MCF 10A (cell line): ENCODE data around the gene NECTIN3. TPM values are rescaled to one million over a fixed set of nuclear protein-coding genes. Genes with fewer than 3 reads are reported as not detected.

Experiments
- BruUV-seq: library from RNA; stranded (reverse); fragments of 400-500 nt; replicated peaks from 2 replicates; lab custom pipeline; 2021; lab: Mats Ljungman, UMichigan
- CTCF ChIA-PET: fragments of 300-600 bp; sonication (Branson Sonifier 250); formaldehyde crosslinking; extraction: SDS; loops from one replicate; lab custom pipeline; 2021; ENCODE audit warnings: antibody characterized with exemption, inconsistent platforms; lab: Yijun Ruan, JAX
- POLR2A ChIA-PET: fragments of 300-600, 350-650 bp; sonication (Branson Sonifier 250); formaldehyde crosslinking; extraction: SDS; loops from one replicate; lab custom pipeline; 2020; ENCODE audit warnings: antibody characterized with exemption, inconsistent platforms; lab: Yijun Ruan, JAX
- DNase-seq: peaks from one replicate; pipeline ENCODE4 v3.0.0-alpha.2; 2018; ENCODE audit not compliant: unreplicated experiment
- H3K27ac Mint-ChIP-seq: one replicate; pipeline ENCODE4 v1.8.0; 2022; ENCODE audit warnings: mild to moderate bottlenecking, low read depth, mixed read lengths; ENCODE audit not compliant: unreplicated experiment
- H3K27me3 Mint-ChIP-seq: one replicate; pipeline ENCODE4 v1.8.0; 2022; ENCODE audit warnings: mixed read lengths; ENCODE audit not compliant: insufficient read depth, unreplicated experiment
- H3K36me3 Mint-ChIP-seq: one replicate; pipeline ENCODE4 v1.8.0; 2022; ENCODE audit warnings: mild to moderate bottlenecking, moderate library complexity, mixed read lengths; ENCODE audit not compliant: insufficient read depth, unreplicated experiment
- H3K4me1 Mint-ChIP-seq: one replicate; pipeline ENCODE4 v1.8.0; 2022; ENCODE audit warnings: mixed read lengths; ENCODE audit not compliant: insufficient read depth, unreplicated experiment
- H3K4me3 Mint-ChIP-seq: one replicate; pipeline ENCODE4 v1.8.0; 2022; ENCODE audit warnings: mild to moderate bottlenecking, moderate library complexity, mixed read lengths; ENCODE audit not compliant: unreplicated experiment
- H3K9me3 Mint-ChIP-seq: one replicate; pipeline ENCODE4 v1.8.0; 2022; ENCODE audit warnings: mixed read lengths; ENCODE audit not compliant: unreplicated experiment
- intact Hi-C: fragments of 100-400 bp; cut with micrococcal nuclease; formaldehyde crosslinking; loops from 2 replicates; pipeline ENCODE4 v1.14.1; 2022
- total RNA-seq: library from RNA; stranded (reverse); gene quantifications from 2 replicates; pipeline ENCODE4 v1.2.3, GENCODE V29; 2022
- TF ChIP-seq, protein P1 (sequence below): fragments of 200-600 bp; IDR thresholded peaks from one replicate; pipeline ENCODE4 v1.8.0; 2022; ENCODE audit warnings: antibody characterized with exemption, mild to moderate bottlenecking; ENCODE audit not compliant: unreplicated experiment

NECTIN3 gene
- total RNA-seq, 1 experiment from 2014 or later = 25.6 TPM

- Mint-ChIP-seq H3K4me3 (no peak overlapping the region), H3K27me3 (no peaks in the 10 kb centered on the region), H3K4me1 (peaks cover 20% of the 10 kb centered on the region), H3K9me3 (peaks cover 15% of the 10 kb centered on the region), H3K27ac (no peak overlapping the region), H3K36me3 (no peaks in the 10 kb centered on the region)
- CTCF ChIA-PET = interaction anchor here (2.6 kb wide), 1 partner anchor 16 kb away, joined by 11 read pairs; no protein-coding TSS in a partner anchor
- POLR2A ChIA-PET = interaction anchor here (0.5 to 1.1 kb wide), 2 partner anchors 24 to 478 kb away, joined by 3 read pairs; no protein-coding TSS in a partner anchor
- no peak for DNase-seq
- TF ChIP-seq, protein P1, sequence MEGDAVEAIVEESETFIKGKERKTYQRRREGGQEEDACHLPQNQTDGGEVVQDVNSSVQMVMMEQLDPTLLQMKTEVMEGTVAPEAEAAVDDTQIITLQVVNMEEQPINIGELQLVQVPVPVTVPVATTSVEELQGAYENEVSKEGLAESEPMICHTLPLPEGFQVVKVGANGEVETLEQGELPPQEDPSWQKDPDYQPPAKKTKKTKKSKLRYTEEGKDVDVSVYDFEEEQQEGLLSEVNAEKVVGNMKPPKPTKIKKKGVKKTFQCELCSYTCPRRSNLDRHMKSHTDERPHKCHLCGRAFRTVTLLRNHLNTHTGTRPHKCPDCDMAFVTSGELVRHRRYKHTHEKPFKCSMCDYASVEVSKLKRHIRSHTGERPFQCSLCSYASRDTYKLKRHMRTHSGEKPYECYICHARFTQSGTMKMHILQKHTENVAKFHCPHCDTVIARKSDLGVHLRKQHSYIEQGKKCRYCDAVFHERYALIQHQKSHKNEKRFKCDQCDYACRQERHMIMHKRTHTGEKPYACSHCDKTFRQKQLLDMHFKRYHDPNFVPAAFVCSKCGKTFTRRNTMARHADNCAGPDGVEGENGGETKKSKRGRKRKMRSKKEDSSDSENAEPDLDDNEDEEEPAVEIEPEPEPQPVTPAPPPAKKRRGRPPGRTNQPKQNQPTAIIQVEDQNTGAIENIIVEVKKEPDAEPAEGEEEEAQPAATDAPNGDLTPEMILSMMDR = no peak
- intact Hi-C loops = no loop called here
- no TSS peak for BruUV-seq
Observed at GRCh38 chr3:111096487-111097209, 25.0 kb downstream of the NECTIN3 start.

- TF ChIP-seq, protein P1 = no peak
- peaks cover 4% of the 10 kb centered on the region for H3K4me1 Mint-ChIP-seq
- no TSS peak for BruUV-seq
- H3K27ac Mint-ChIP-seq = no peak overlapping the region
- no peaks in the 10 kb centered on the region for H3K9me3 Mint-ChIP-seq
- no peak for DNase-seq
- ChIA-PET POLR2A (no interaction called here), CTCF (interaction anchor here (0.6 kb wide), 1 partner anchor 62 kb away, joined by 3 read pairs; no protein-coding TSS in a partner anchor)
- no peaks in the 10 kb centered on the region for H3K27me3 Mint-ChIP-seq
- intact Hi-C loops = no loop called here
- H3K36me3 Mint-ChIP-seq = no peaks in the 10 kb centered on the region
- H3K4me3 Mint-ChIP-seq = no peak overlapping the region
Observed at GRCh38 chr3:111103807-111104206, 32.2 kb downstream of the NECTIN3 start.

- Mint-ChIP-seq H3K4me3 (no peak overlapping the region), H3K4me1 (peaks cover 8% of the 10 kb centered on the region), H3K9me3 (no peaks in the 10 kb centered on the region), H3K27me3 (no peaks in the 10 kb centered on the region), H3K36me3 (no peaks in the 10 kb centered on the region), H3K27ac (no peak overlapping the region)
- DNase-seq = no peak
- intact Hi-C loops = no loop called here
- POLR2A ChIA-PET = interaction anchor here (0.8 kb wide), 1 partner anchor 21 kb away, joined by 5 read pairs; no protein-coding TSS in a partner anchor
- TF ChIP-seq, protein P1 = no peak
- no TSS peak for BruUV-seq
- CTCF ChIA-PET = no interaction called here
Observed at GRCh38 chr3:111106993-111107661, 35.5 kb downstream of the NECTIN3 start.

DNA sequence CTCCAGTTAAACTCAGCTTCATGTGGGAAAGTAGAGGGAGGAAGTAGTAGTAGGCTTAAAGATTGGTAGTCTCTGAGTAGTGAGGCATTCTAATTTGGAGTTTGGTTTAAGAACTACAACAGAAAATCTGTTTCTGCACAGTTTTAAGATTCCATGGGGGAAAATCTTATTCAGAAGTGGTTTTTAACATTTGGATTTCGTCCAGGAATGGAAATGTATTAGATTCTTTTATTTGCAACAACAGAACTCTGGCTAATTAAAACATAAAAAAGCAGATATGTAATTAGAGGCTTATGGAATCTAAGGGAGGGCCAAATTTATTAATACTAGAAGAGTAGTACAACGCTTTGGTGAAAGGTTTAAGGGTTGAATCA is 36.0 kb downstream of the NECTIN3 start:
- no TSS peak for BruUV-seq
- POLR2A ChIA-PET = interaction anchor here (0.8 kb wide), 1 partner anchor 21 kb away, joined by 5 read pairs; no protein-coding TSS in a partner anchor
- H3K4me1 Mint-ChIP-seq = peaks cover 9% of the 10 kb centered on the region
- TF ChIP-seq, protein P1 = no peak
- no peak overlapping the region for H3K4me3 Mint-ChIP-seq
- CTCF ChIA-PET = no interaction called here
- H3K27ac Mint-ChIP-seq = no peak overlapping the region
- intact Hi-C loops = no loop called here
- H3K36me3 Mint-ChIP-seq = no peaks in the 10 kb centered on the region
- no peaks in the 10 kb centered on the region for H3K27me3 Mint-ChIP-seq
- no peak for DNase-seq
- no peaks in the 10 kb centered on the region for H3K9me3 Mint-ChIP-seq
